CD14-positive monocyte (primary cell): ENCODE results near the gene HECW1. TPM values are rescaled to one million over a fixed set of nuclear protein-coding genes. Genes with fewer than 3 reads are reported as not detected.

Source experiments
- DNase-seq, 3 donors: peaks; one replicate each; pipeline ENCODE4 v3.0.0-alpha.2; 2011 to 2022
- H2AFZ ChIP-seq: 2 replicates; pipeline ENCODE4 v1.6.0; 2012; ENCODE audit warnings: mild to moderate bottlenecking, low read depth, low read length, inconsistent platforms; ENCODE audit not compliant: insufficient read depth, poor library complexity, severe bottlenecking
- H3K27ac ChIP-seq, 2 donors: 1 replicate in 1 of 2; 2 replicates in 1 of 2; pipeline ENCODE4 v1.5.1; 2012 to 2013; ENCODE audit warnings: low read length in 2 of 2, control low read depth in 1 of 2, inconsistent platforms in 1 of 2, low read depth in 1 of 2, mild to moderate bottlenecking in 1 of 2
- H3K27me3 ChIP-seq, 2 donors: one replicate each; pipeline versions ENCODE4 v1.6.0 to v1.6.1; 2011 to 2013; ENCODE audit warnings: low read length in 2 of 2; ENCODE audit not compliant: control insufficient read depth in 2 of 2, insufficient read depth in 2 of 2
- H3K36me3 ChIP-seq, 2 donors: replicated peaks in 1 of 2; 1 replicate in 1 of 2; 2 replicates in 1 of 2; pipeline versions ENCODE4 v1.5.1 to v1.6.1; 2012 to 2013; ENCODE audit warnings: low read length in 2 of 2, control low read depth in 1 of 2, inconsistent platforms in 1 of 2, mild to moderate bottlenecking in 1 of 2; ENCODE audit not compliant: insufficient read depth in 2 of 2, control insufficient read depth in 1 of 2
- H3K4me1 ChIP-seq, 2 donors: 1 replicate in 1 of 2; 2 replicates in 1 of 2; pipeline versions ENCODE4 v1.5.1 to v1.6.1; 2012 to 2013; ENCODE audit warnings: low read length in 2 of 2, control low read depth in 1 of 2, inconsistent platforms in 1 of 2, mild to moderate bottlenecking in 1 of 2, moderate library complexity in 1 of 2; ENCODE audit not compliant: insufficient read depth in 2 of 2, control insufficient read depth in 1 of 2
- H3K4me2 ChIP-seq: replicated peaks from 2 replicates; pipeline ENCODE3; 2012; ENCODE audit warnings: low read length, moderate library complexity, mild to moderate bottlenecking; ENCODE audit not compliant: poor library complexity, severe bottlenecking; ENCODE audit errors: extremely low read depth
- H3K4me3 ChIP-seq, 3 experiments: fragments of 200-600 bp in 1 of 3; sonication (generic) in 1 of 3; replicated peaks in 1 of 3; 1 replicate in 2 of 3; 2 replicates in 1 of 3; pipeline ENCODE4 v1.5.1; 2011 to 2013; ENCODE audit warnings: low read length in 3 of 3, mild to moderate bottlenecking in 3 of 3, control low read depth in 2 of 3, low read depth in 2 of 3, inconsistent platforms in 1 of 3, moderate library complexity in 1 of 3
- H3K79me2 ChIP-seq: 2 replicates; pipeline ENCODE4 v1.6.0; 2012; ENCODE audit warnings: mild to moderate bottlenecking, control low read depth, inconsistent platforms, low read length, moderate library complexity; ENCODE audit not compliant: insufficient read depth
- H3K9ac ChIP-seq: 2 replicates; pipeline ENCODE4 v1.6.0; 2017; ENCODE audit warnings: low read length, mild to moderate bottlenecking; ENCODE audit not compliant: insufficient read depth, poor library complexity, severe bottlenecking
- H3K9me3 ChIP-seq, 2 donors: replicated peaks in 1 of 2; 1 replicate in 1 of 2; 2 replicates in 1 of 2; pipeline versions ENCODE4 v1.5.1 to v1.6.1; 2012 to 2013; ENCODE audit warnings: low read length in 2 of 2, control low read depth in 1 of 2; ENCODE audit not compliant: control insufficient read depth in 1 of 2, insufficient read depth in 1 of 2
- H4K20me1 ChIP-seq: 2 replicates; pipeline ENCODE4 v1.6.0; 2012; ENCODE audit warnings: mild to moderate bottlenecking, low read length, control low read depth, moderate library complexity; ENCODE audit not compliant: insufficient read depth
- H3K27ac Mint-ChIP-seq, 7 donors: one replicate each; pipeline ENCODE4 v1.8.0; 2020; ENCODE audit warnings: mild to moderate bottlenecking in 7 of 7, mixed read lengths in 7 of 7, moderate library complexity in 6 of 7, inconsistent platforms in 2 of 7
- H3K27me3 Mint-ChIP-seq, 3 donors: one replicate each; pipeline ENCODE4 v1.8.0; 2021 to 2022; ENCODE audit warnings: low read depth in 3 of 3, mild to moderate bottlenecking in 3 of 3, mixed read lengths in 3 of 3, moderate library complexity in 3 of 3, inconsistent platforms in 1 of 3
- H3K36me3 Mint-ChIP-seq, 2 donors: one replicate each; pipeline ENCODE4 v1.8.0; 2020; ENCODE audit warnings: mixed read lengths in 2 of 2, inconsistent platforms in 1 of 2, mild to moderate bottlenecking in 1 of 2
- H3K4me1 Mint-ChIP-seq: one replicate; pipeline ENCODE4 v1.8.0; 2020; ENCODE audit warnings: mild to moderate bottlenecking, mixed read lengths
- H3K4me3 Mint-ChIP-seq, 2 donors: one replicate each; pipeline ENCODE4 v1.8.0; 2020; ENCODE audit warnings: mild to moderate bottlenecking in 2 of 2, mixed read lengths in 2 of 2, moderate library complexity in 1 of 2
- H3K9me3 Mint-ChIP-seq, 7 donors: one replicate each; pipeline ENCODE4 v1.8.0; 2020 to 2022; ENCODE audit warnings: mixed read lengths in 7 of 7, mild to moderate bottlenecking in 6 of 7, moderate library complexity in 6 of 7, inconsistent platforms in 2 of 7
- CTCF ChIP-seq: fragments of 200-600 bp; IDR thresholded peaks from one replicate; pipeline ENCODE4 v1.8.0; 2022; ENCODE audit warnings: antibody characterized with exemption, mild to moderate bottlenecking
- WGBS: methylation state at CpG from one replicate; pipeline ENCODE4 v1.1.5; 2013; ENCODE audit warnings: missing lambda C conversion rate; ENCODE audit not compliant: insufficient coverage; 5-methylcytosine and 5-hydroxymethylcytosine counted together
- intact Hi-C, 2 donors: fragments of 100-400 bp; cut with micrococcal nuclease; formaldehyde crosslinking; loops; one replicate each; pipeline versions ENCODE4 v1.15.0 to v1.15.1; 2023
- polyA plus RNA-seq, 3 donors: library from polyadenylated mRNA; depleted of rRNA in 1 of 3; unstranded in 2 of 3; stranded (reverse) in 1 of 3; fragments of 300-500 nt in 2 of 3; fragments of >200 nt in 1 of 3; fragmentation: Illumina TruSeq in 2 of 3; gene quantifications; 1 replicate in 2 of 3; 2 replicates in 1 of 3; pipeline ENCODE4 v1.2.3, GENCODE V29; 2012 to 2021

Gene HECW1
- polyA plus RNA-seq, 3 donors: not detected

- Histone ChIP-seq H3K4me1 (no peaks in the 10 kb centered on the region), H3K9me3 (no peaks in the 10 kb centered on the region), H3K27ac (no peak overlapping the region), H3K79me2 (no peaks in the 10 kb centered on the region), H4K20me1 (no peaks in the 10 kb centered on the region), H3K4me2 (no peak overlapping the region), H3K4me3 (no peak overlapping the region), H3K36me3 (no peaks in the 10 kb centered on the region), H3K27me3 (no peaks in the 10 kb centered on the region), H3K9ac (no peak overlapping the region), H2AFZ (no peak overlapping the region)
- Mint-ChIP-seq H3K4me1 (no peaks in the 10 kb centered on the region), H3K9me3 (no peaks in the 10 kb centered on the region), H3K27me3 (peaks cover 2 to 6% (median 2%) of the 10 kb centered on the region in 3 donors), H3K27ac (no peak overlapping the region), H3K36me3 (no peaks in the 10 kb centered on the region), H3K4me3 (no peak overlapping the region)
- intact Hi-C loops: no loop called here
- TF ChIP-seq CTCF: no peak
- WGBS: 93% methylated on average over 13 of the region's 14 CpGs
- no peak for DNase-seq
Measured at GRCh38 chr7:43479543-43479942, 367.1 kb downstream of the HECW1 start.

- H3K9me3 ChIP-seq: no peaks in the 10 kb centered on the region
- H3K79me2 ChIP-seq: no peaks in the 10 kb centered on the region
- no peak for TF ChIP-seq CTCF
- H4K20me1 ChIP-seq: no peaks in the 10 kb centered on the region
- H3K4me3 ChIP-seq: no peak overlapping the region
- DNase-seq: no peak
- no peaks in the 10 kb centered on the region for H3K36me3 ChIP-seq
- peaks cover 2 to 6% (median 2%) of the 10 kb centered on the region in 3 donors for H3K27me3 Mint-ChIP-seq
- H3K9me3 Mint-ChIP-seq: no peaks in the 10 kb centered on the region
- no peaks in the 10 kb centered on the region for H3K27me3 ChIP-seq
- H2AFZ ChIP-seq: no peak overlapping the region
- no peaks in the 10 kb centered on the region for H3K4me1 ChIP-seq
- H3K36me3 Mint-ChIP-seq: no peaks in the 10 kb centered on the region
- H3K27ac ChIP-seq: no peak overlapping the region
- WGBS: no CpG with 5 or more reads among the region's 4 CpGs
- intact Hi-C loops: no loop called here
- no peak overlapping the region for H3K27ac Mint-ChIP-seq
- H3K4me1 Mint-ChIP-seq: no peaks in the 10 kb centered on the region
- no peak overlapping the region for H3K4me2 ChIP-seq
- no peak overlapping the region for H3K9ac ChIP-seq
- no peak overlapping the region for H3K4me3 Mint-ChIP-seq
Measured at GRCh38 chr7:43480581-43480980, 368.1 kb downstream of the HECW1 start.
